HAP-1 (cell line): ENCODE data around the gene DTNBP1.
"Not testable (repeated sequence)": the region's sequence is repeated elsewhere in the genome, so short reads cannot be mapped to it uniquely, and the experiment has no call there.

Source experiments
- DNase-seq, 2 experiments: peaks; one replicate each; pipeline ENCODE4 v3.0.0-alpha.2; 2016 to 2020; ENCODE audit warnings: low spot score in 2 of 2
- H3K27me3 ChIP-seq: fragments of 250-450 bp; sonication (Bioruptor Pico); 2 replicates; pipeline ENCODE4 v1.5.1; 2020; ENCODE audit warnings: low read depth, mild to moderate bottlenecking, moderate library complexity
- H3K36me3 ChIP-seq: fragments of 250-450 bp; sonication (Bioruptor Pico); replicated peaks from 2 replicates; pipeline ENCODE4 v1.5.1; 2020; ENCODE audit warnings: mild to moderate bottlenecking
- H3K4me1 ChIP-seq: fragments of 250-450 bp; sonication (Bioruptor Pico); 2 replicates; pipeline ENCODE4 v1.5.1; 2020; ENCODE audit warnings: mild to moderate bottlenecking
- H3K4me3 ChIP-seq: fragments of 250-450 bp; sonication (Bioruptor Pico); 2 replicates; pipeline ENCODE4 v1.5.1; 2020; ENCODE audit warnings: mild to moderate bottlenecking, moderate library complexity
- H3K9me3 ChIP-seq: fragments of 250-450 bp; sonication (Bioruptor Pico); 2 replicates; pipeline ENCODE4 v1.5.1; 2020; ENCODE audit warnings: mild to moderate bottlenecking, moderate library complexity
- in situ Hi-C: fragments of 300-500 bp; cut with MboI; formaldehyde crosslinking; loops from 3 replicates; pipeline ENCODE4 v1.14.3; 2020; ENCODE audit warnings: low sequenced_read_pairs, inconsistent platforms, mixed read lengths

DTNBP1 gene

DNA sequence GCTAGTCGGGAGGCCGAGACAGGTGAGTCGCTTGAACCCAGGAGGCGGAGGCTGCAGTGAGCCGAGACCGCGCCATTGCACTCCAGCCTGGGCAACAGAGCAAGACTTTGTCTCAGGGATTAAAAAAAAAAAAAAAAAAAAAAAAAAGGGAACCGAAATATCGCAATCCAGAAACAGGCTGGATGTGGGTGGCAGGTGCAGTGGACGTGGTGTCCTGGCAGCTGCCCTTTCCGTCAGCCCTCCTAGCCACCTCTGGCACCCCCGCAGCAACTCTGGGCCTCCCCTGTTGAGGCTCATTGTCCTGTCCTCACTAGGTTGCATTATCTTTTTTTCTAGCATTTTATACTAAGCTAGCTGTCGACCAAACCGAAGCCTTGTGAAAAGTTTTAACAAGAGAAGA is 113.5 kb downstream of the DTNBP1 start:
- in situ Hi-C loops, result no loop called here
- no peak overlapping the region for H3K4me3 ChIP-seq
- peaks cover 13% of the 10 kb centered on the region for H3K4me1 ChIP-seq

DNA sequence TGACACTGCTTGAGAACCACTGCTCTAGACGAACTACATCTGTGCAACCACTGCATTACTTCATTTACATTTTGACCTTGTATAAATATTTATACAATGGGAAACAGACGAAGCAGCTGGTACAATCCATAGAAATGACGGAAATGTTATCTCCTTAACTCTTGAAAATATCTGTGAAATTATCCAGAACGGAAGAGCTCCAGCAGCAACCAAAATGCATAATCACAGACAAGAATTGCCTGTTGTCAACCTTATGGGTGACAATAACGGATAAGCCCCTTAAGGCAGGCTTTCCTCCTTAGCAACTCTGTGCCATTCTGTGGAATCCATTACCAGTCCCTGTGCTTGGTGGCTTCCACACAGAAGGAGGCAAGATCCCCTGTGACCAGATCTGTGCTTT is 115.4 kb downstream of the DTNBP1 start:
- H3K9me3 ChIP-seq, result no peaks in the 10 kb centered on the region
- DNase-seq, result no peak
- peaks cover 13% of the 10 kb centered on the region for H3K4me1 ChIP-seq
- H3K36me3 ChIP-seq, result no peaks in the 10 kb centered on the region
- H3K4me3 ChIP-seq, result no peak overlapping the region
- no peaks in the 10 kb centered on the region for H3K27me3 ChIP-seq
- in situ Hi-C loops, result no loop called here

More for the DNA sequence above, 113.5 kb downstream of the DTNBP1 start:
- peak in 1 of 2 experiments; percentile 18 for DNase-seq
- Histone ChIP-seq H3K9me3 (no peaks in the 10 kb centered on the region), H3K27me3 (no peaks in the 10 kb centered on the region), H3K36me3 (no peaks in the 10 kb centered on the region)

DNA sequence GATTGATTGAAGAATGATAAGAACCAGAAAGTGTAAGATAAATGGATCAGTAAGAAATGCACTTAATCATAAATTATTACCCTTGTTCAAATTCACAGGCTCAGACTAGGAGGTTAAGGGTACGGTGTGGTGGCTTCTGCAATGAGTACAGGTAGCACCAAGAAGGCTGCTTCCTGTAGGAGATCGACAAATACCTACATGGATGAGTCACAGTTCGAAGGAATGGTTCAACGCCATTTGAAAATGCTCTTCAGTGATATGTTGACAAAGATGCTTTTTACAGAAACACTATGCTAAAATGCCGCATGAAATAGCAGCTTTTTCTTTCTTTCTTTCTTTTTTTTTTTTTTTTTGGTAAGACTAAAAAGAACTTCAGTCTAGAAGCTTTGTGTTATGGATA is 116.2 kb downstream of the DTNBP1 start:
- Histone ChIP-seq H3K36me3 (no peaks in the 10 kb centered on the region), H3K4me1 (peaks cover 13% of the 10 kb centered on the region), H3K27me3 (no peaks in the 10 kb centered on the region), H3K9me3 (no peaks in the 10 kb centered on the region), H3K4me3 (no peak overlapping the region)
- in situ Hi-C loops, result no loop called here
- no peak for DNase-seq

GRCh38 chr6:15544321-15544900 is 118.4 kb downstream of the DTNBP1 start:
- no peaks in the 10 kb centered on the region for H3K27me3 ChIP-seq
- DNase-seq, result no peak
- no peaks in the 10 kb centered on the region for H3K9me3 ChIP-seq
- H3K4me3 ChIP-seq, result no peak overlapping the region
- no peaks in the 10 kb centered on the region for H3K36me3 ChIP-seq
- in situ Hi-C loops, result no loop called here
- peaks cover 3% of the 10 kb centered on the region; the same call in 1 of the 2 replicates for H3K4me1 ChIP-seq

GRCh38 chr6:15543332-15543917 is 119.4 kb downstream of the DTNBP1 start:
- H3K9me3 ChIP-seq, DNase-seq, H3K4me1 ChIP-seq, H3K27me3 ChIP-seq, H3K4me3 ChIP-seq, in situ Hi-C loops, H3K36me3 ChIP-seq: not testable (repeated sequence)

DNA sequence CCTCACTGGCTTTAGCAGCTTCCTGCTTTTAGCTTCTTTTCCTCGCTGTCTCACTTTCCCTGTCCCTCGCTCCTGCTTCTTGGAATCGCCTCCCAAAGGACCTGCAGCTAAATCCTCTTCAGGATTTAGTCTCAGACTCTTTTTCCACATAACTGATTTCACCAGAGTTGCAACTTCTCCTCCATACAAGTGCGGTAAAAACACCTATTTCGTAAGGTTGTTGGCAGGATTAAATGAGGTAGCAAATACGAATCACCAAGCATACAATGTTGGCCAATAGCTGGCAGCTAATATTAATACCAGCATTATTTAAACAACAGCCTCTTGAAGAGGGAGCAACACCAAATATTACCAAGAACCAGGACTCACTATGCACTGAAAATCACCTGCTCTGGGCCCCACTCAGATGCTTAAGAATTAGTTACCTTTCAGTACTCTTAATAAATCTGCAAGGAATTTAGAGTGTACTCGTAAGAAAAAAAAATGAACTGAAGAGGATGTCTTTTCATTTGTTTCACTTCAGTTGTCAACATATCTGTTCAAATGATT is 123.0 kb downstream of the DTNBP1 start:
- in situ Hi-C loops, result no loop called here
- no peaks in the 10 kb centered on the region for H3K36me3 ChIP-seq
- no peaks in the 10 kb centered on the region for H3K4me1 ChIP-seq
- no peak overlapping the region for H3K4me3 ChIP-seq
- H3K9me3 ChIP-seq, result peaks cover 3% of the 10 kb centered on the region; the same call in 1 of the 2 replicates
- DNase-seq, result no peak
- H3K27me3 ChIP-seq, result no peaks in the 10 kb centered on the region

DNA sequence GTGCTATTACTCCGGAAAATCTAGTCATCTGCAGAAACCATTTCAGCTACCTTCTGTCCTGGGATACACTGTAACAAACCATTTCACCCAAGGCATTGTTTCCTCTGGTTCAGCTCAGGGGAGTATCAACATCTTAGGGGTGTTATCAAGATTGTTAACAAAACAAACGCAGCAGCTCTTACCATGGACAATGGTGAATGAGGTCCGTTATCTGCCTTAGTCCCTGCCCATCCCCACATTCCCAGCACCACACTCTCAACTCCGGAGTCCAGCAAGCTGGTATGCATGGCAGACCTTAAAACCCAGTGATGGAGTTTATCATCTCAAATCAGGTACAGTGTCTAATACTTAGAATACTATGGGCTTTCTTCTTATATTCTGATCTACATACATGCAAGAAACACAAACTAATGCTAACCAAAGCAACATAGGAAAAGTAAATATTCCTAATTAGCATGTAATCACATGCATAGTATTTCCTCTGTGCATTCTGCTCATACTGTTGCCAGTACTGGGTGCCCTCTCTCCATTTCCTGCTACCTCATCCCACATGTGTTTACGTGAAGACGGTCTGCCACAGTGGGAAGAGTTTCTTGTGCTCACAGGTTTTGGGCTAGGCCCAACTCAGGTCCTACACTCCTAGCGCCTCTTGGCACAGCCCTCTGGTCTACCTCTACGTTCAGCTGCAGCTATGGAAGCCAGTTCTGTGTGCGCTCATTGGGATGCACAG is 123.9 kb downstream of the DTNBP1 start:
- H3K4me3 ChIP-seq, result no peak overlapping the region
- no peaks in the 10 kb centered on the region for H3K27me3 ChIP-seq
- H3K36me3 ChIP-seq, result no peaks in the 10 kb centered on the region
- in situ Hi-C loops, result no loop called here
- DNase-seq, result no peak
- H3K9me3 ChIP-seq, result peaks cover 3% of the 10 kb centered on the region; the same call in 1 of the 2 replicates
- H3K4me1 ChIP-seq, result no peaks in the 10 kb centered on the region

DNA sequence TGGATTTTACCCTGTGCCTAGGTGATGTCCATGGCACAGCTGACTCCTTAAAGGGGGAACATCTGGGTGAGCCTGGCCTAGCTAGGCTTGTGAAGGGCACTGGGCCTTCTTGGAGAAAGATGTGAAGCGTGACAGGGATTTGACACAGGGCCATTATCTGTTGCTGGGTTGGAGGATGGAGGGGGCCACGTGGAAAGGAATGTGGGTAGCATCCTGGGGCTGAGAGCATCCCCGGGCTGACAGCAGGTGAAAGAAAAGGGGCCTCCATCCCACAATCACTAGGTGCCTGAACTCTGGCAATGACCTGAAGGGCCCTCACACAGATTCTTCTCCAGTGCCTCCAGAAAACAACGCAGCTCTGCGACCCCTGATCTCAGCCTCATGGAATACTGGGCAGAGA is 124.7 kb downstream of the DTNBP1 start:
- H3K27me3 ChIP-seq, result no peaks in the 10 kb centered on the region
- no peak for DNase-seq
- H3K4me3 ChIP-seq, result no peak overlapping the region
- no peaks in the 10 kb centered on the region for H3K4me1 ChIP-seq
- no peaks in the 10 kb centered on the region for H3K36me3 ChIP-seq
- in situ Hi-C loops, result no loop called here
- peaks cover 3% of the 10 kb centered on the region; the same call in 1 of the 2 replicates for H3K9me3 ChIP-seq

DNA sequence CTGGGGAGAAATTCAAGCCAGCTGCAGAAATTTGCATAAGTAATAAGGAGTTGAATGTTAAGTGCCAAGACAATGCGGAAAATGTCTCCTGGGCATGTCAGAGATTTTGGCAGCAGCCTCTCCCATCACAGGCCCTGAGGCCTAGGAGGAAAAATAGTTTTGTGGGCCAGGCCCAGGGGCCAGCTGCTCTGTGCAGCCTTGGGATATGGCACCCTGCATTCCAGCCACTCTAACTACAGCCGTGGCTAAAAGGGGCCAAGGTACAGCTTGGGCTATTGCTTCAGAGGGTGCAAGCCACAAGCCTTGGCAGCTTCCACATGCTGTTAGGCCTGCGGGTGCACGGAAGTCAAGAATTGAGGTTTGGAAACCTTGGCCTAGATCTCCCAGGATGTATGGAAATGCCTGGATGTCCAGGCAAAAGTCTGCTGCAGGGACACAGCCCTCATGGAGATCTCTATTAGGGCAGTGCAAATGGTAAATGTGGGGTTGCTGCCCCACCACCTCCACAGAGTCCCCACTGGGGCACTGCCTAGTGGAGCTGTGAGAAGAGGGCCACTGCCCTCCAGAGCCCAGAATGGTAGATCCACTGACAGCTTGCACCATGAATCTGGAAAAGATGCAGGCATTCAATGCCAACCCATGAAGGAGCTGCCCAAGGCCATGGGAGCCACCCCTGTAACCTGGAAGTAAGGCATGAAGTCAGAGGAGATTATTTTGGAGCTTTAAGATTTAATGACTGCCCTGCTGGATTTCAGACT is 126.5 kb downstream of the DTNBP1 start:
- Histone ChIP-seq H3K27me3 (no peaks in the 10 kb centered on the region), H3K4me3 (no peak overlapping the region), H3K9me3 (peaks cover 3% of the 10 kb centered on the region; the same call in 1 of the 2 replicates), H3K4me1 (no peaks in the 10 kb centered on the region), H3K36me3 (no peaks in the 10 kb centered on the region; the same call in 1 of the 2 replicates)
- no peak for DNase-seq
- in situ Hi-C loops, result no loop called here

DNA sequence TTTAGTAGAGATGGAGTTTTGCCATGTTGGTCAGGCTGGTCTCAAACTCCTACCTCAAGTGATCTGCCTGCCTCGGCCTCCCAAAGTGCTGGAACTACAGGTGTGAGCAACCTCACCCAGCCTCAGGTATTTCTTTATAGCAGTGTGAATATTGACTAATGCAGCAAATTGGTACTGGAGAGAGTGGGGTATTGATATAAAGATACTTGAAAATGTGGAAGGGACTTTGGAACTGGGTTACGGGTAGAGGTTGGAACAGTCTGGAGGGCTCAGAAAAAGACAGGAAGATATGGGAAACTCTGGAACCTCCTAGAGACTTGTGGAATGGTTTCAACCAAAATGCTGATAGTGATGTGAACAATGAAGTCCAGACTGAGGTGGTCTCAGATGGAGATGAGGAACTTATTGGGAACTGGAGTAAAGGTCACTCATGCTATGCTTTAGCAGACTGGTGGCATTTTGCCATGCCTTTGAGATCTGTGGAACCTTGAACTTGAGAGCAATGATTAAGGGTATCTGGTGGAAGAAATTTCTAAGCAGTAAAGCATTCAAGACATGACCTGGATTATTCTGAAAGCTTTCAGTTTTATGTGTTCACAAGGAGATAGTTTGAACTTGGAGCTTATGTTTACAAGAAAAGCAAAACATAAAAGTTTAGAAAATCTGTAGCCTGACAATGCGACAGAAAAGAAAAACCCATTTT is 127.2 kb downstream of the DTNBP1 start:
- H3K27me3 ChIP-seq, result no peaks in the 10 kb centered on the region
- no peaks in the 10 kb centered on the region for H3K4me1 ChIP-seq
- no peak overlapping the region for H3K4me3 ChIP-seq
- H3K9me3 ChIP-seq, result peaks cover 3% of the 10 kb centered on the region; the same call in 1 of the 2 replicates
- in situ Hi-C loops, result no loop called here
- no peaks in the 10 kb centered on the region; the same call in 1 of the 2 replicates for H3K36me3 ChIP-seq
- DNase-seq, result no peak

- DNase-seq, result no peak
- Histone ChIP-seq H3K9me3 (peaks cover 3% of the 10 kb centered on the region; the same call in 1 of the 2 replicates), H3K27me3 (no peaks in the 10 kb centered on the region), H3K4me3 (no peak overlapping the region), H3K4me1 (no peaks in the 10 kb centered on the region), H3K36me3 (no peaks in the 10 kb centered on the region; the same call in 1 of the 2 replicates)
- in situ Hi-C loops, result no loop called here
Observed at GRCh38 chr6:15534974-15535373, 127.9 kb downstream of the DTNBP1 start.

- Histone ChIP-seq H3K9me3 (peaks cover 3% of the 10 kb centered on the region; the same call in 1 of the 2 replicates), H3K36me3 (no peaks in the 10 kb centered on the region; the same call in 1 of the 2 replicates), H3K4me3 (no peak overlapping the region), H3K27me3 (no peaks in the 10 kb centered on the region), H3K4me1 (no peaks in the 10 kb centered on the region)
- no peak for DNase-seq
- in situ Hi-C loops, result no loop called here
Observed at GRCh38 chr6:15533379-15534026, 129.3 kb downstream of the DTNBP1 start.
